ENCODE results near the gene TUBA3E.

DNA sequence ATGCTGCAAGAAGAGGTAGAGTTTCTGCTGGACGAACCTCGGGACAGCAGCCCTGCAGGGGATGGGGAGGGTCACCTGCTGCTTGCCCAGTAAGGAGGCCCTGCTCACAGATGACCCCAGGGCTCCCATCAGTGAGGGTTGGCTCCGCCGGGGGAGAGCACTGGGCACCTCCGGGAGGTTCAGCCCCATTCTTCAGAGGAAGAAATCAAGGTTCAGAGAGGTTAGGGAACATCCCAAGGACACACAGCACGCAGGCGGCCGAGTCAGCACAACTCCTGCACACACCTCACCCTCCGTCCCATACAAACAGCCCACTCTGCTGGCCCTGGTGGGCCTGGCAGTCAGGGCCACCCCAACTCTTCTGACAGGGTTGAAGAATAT is 41.6 kb downstream of the TUBA3E start:
- TF ChIP-seq, protein P1, sequence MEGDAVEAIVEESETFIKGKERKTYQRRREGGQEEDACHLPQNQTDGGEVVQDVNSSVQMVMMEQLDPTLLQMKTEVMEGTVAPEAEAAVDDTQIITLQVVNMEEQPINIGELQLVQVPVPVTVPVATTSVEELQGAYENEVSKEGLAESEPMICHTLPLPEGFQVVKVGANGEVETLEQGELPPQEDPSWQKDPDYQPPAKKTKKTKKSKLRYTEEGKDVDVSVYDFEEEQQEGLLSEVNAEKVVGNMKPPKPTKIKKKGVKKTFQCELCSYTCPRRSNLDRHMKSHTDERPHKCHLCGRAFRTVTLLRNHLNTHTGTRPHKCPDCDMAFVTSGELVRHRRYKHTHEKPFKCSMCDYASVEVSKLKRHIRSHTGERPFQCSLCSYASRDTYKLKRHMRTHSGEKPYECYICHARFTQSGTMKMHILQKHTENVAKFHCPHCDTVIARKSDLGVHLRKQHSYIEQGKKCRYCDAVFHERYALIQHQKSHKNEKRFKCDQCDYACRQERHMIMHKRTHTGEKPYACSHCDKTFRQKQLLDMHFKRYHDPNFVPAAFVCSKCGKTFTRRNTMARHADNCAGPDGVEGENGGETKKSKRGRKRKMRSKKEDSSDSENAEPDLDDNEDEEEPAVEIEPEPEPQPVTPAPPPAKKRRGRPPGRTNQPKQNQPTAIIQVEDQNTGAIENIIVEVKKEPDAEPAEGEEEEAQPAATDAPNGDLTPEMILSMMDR (IDR thresholded peaks at IDR 0.05) = no peak
- no peak for TF ChIP-seq POLR2A (IDR thresholded peaks at IDR 0.05)
- TF ChIP-seq POLR2AphosphoS5 (IDR thresholded peaks at IDR 0.05) = no peak
